Measurements from ENCODE around the gene SPON1. TPM values are rescaled to one million over a fixed set of nuclear protein-coding genes. Genes with fewer than 3 reads are reported as not detected.
A peak's percentile ranks its signal among the peaks of the same experiment; 100 is the strongest.

Gene SPON1
- total and polyA plus RNA-seq, 9 donors, result 11.9 to 112 (median 56.4) TPM

- TF ChIP-seq EP300 (IDR thresholded peaks at IDR 0.05), result no peak
- no peak for TF ChIP-seq POLR2A (IDR thresholded peaks at IDR 0.05)
- no peak for TF ChIP-seq CTCF (IDR thresholded peaks at IDR 0.05)
- WGBS, 3 donors, result 43 to 77% (median 76%) methylated on average over 3 of the region's 3 CpGs
- DNase-seq, result no peak
- H3K4me3 ChIP-seq, result no peak overlapping the region
- H3K9me3 ChIP-seq, result no peaks in the 10 kb centered on the region
- H3K4me1 ChIP-seq (ENCODE audit: insufficient read depth), result peaks cover 5% of the 10 kb centered on the region
- intact Hi-C loops (cut with DNase I), result loop anchor here in 1 of 4 donors (10.0 kb wide), 1 partner anchor 57 kb away; the partner anchor contains the start of gene SPON1
- H3K27ac ChIP-seq, result no peak overlapping the region
- no peaks in the 10 kb centered on the region for H3K27me3 ChIP-seq
- no peaks in the 10 kb centered on the region for H3K36me3 ChIP-seq
These were observed 59.7 kb downstream of the SPON1 start for GRCh38 chr11:14022251-14022650.

GRCh38 chr11:14022821-14023220, 60.3 kb downstream of the SPON1 start:
- no peaks in the 10 kb centered on the region for H3K9me3 ChIP-seq
- intact Hi-C loops (cut with DNase I), result loop anchor here in 1 of 4 donors (10.0 kb wide), 1 partner anchor 58 kb away; the partner anchor contains the start of gene SPON1
- peaks cover 6% of the 10 kb centered on the region for H3K4me1 ChIP-seq (ENCODE audit: insufficient read depth)
- TF ChIP-seq POLR2A (IDR thresholded peaks at IDR 0.05), result no peak
- no peaks in the 10 kb centered on the region for H3K27me3 ChIP-seq
- 78 to 82% (median 81%) methylated on average over 6 of the region's 6 CpGs for WGBS, 3 donors
- no peak overlapping the region for H3K27ac ChIP-seq
- H3K4me3 ChIP-seq, result no peak overlapping the region
- no peak for DNase-seq
- H3K36me3 ChIP-seq, result no peaks in the 10 kb centered on the region

GRCh38 chr11:14026961-14027360, 64.4 kb downstream of the SPON1 start:
- H3K4me1 ChIP-seq (ENCODE audit: insufficient read depth), result peaks cover 15% of the 10 kb centered on the region
- 8 to 17% (median 10%) methylated on average over 6 of the region's 6 CpGs for WGBS, 3 donors
- no peaks in the 10 kb centered on the region for H3K36me3 ChIP-seq
- DNase-seq, result peak in 4 of 5 donors; percentile 27 to 50 (median 39)
- no peak overlapping the region for H3K4me3 ChIP-seq
- no peaks in the 10 kb centered on the region for H3K27me3 ChIP-seq
- TF ChIP-seq POLR2A (IDR thresholded peaks at IDR 0.05) (no peak), EP300 (IDR thresholded peaks at IDR 0.05) (no peak), CTCF (IDR thresholded peaks at IDR 0.05) (no peak)
- H3K9me3 ChIP-seq, result no peaks in the 10 kb centered on the region
- intact Hi-C loops (cut with DNase I), result loop anchor here in 1 of 4 donors (10.0 kb wide), 1 partner anchor 62 kb away; the partner anchor contains the start of gene SPON1
- no peak overlapping the region for H3K27ac ChIP-seq

- H3K27ac ChIP-seq, result no peak overlapping the region
- WGBS, 3 donors, result 63 to 100% (median 94%) methylated on average over 1 of the region's 1 CpG
- DNase-seq, result no peak
- no peaks in the 10 kb centered on the region for H3K27me3 ChIP-seq
- H3K36me3 ChIP-seq, result no peaks in the 10 kb centered on the region
- no peak overlapping the region for H3K4me3 ChIP-seq
- intact Hi-C loops (cut with DNase I), result loop anchor here in 1 of 4 donors (10.0 kb wide), 1 partner anchor 63 kb away; the partner anchor contains the start of gene SPON1
- TF ChIP-seq EP300 (IDR thresholded peaks at IDR 0.05) (no peak), POLR2A (IDR thresholded peaks at IDR 0.05) (no peak), CTCF (IDR thresholded peaks at IDR 0.05) (no peak)
- H3K4me1 ChIP-seq (ENCODE audit: insufficient read depth), result peaks cover 15% of the 10 kb centered on the region
- H3K9me3 ChIP-seq, result no peaks in the 10 kb centered on the region
These were observed 65.0 kb downstream of the SPON1 start for GRCh38 chr11:14027525-14027924.

- Histone ChIP-seq H3K36me3 (no peaks in the 10 kb centered on the region), H3K4me3 (no peak overlapping the region), H3K27me3 (no peaks in the 10 kb centered on the region), H3K27ac (peak overlapping the region in 1 of 2 donors; percentile 34), H3K4me1 (ENCODE audit: insufficient read depth) (peaks cover 15% of the 10 kb centered on the region), H3K9me3 (no peaks in the 10 kb centered on the region)
- no peak for DNase-seq
- TF ChIP-seq CTCF (IDR thresholded peaks at IDR 0.05) (no peak), POLR2A (IDR thresholded peaks at IDR 0.05) (no peak), EP300 (IDR thresholded peaks at IDR 0.05) (no peak)
- intact Hi-C loops (cut with DNase I), result loop anchor here in 1 of 4 donors (10.0 kb wide), 1 partner anchor 65 kb away; the partner anchor contains the start of gene SPON1
- 14 to 27% (median 20%) methylated on average over 4 of the region's 4 CpGs for WGBS, 3 donors
These were observed 66.9 kb downstream of the SPON1 start for GRCh38 chr11:14029440-14029839.

Data from ovary (tissue), 9 donors.